Fibroblast of pulmonary artery (primary cell): ENCODE results near the gene CREM.
A peak's percentile ranks its signal among the peaks of the same experiment; 100 is the strongest.

Source experiments
- DNase-seq: peaks from one replicate; pipeline ENCODE4 v3.0.0-alpha.2; 2010; ENCODE audit warnings: low read depth
- H3K4me3 ChIP-seq: replicated peaks from 2 replicates; pipeline ENCODE4 v1.5.1; 2011; ENCODE audit warnings: low read depth, mild to moderate bottlenecking, control low read depth, low read length, moderate library complexity
- CTCF ChIP-seq: IDR thresholded peaks from 2 replicates; pipeline ENCODE4 v1.5.1; 2011; ENCODE audit warnings: mild to moderate bottlenecking, control low read depth, low read length, inconsistent platforms; ENCODE audit errors: missing control alignments

CREM gene

GRCh38 chr10:35172574-35172973 is 45.9 kb downstream of the CREM start:
- DNase-seq = peak; percentile 72
- no peak for TF ChIP-seq CTCF
- H3K4me3 ChIP-seq = no peak overlapping the region

- no peak overlapping the region for H3K4me3 ChIP-seq
- TF ChIP-seq CTCF = no peak
- no peak for DNase-seq
Measured at GRCh38 chr10:35178331-35178730, 51.7 kb downstream of the CREM start.

- H3K4me3 ChIP-seq = no peak overlapping the region
- DNase-seq = no peak
- TF ChIP-seq CTCF = no peak
Measured at GRCh38 chr10:35182631-35183510, 56.2 kb downstream of the CREM start.

GRCh38 chr10:35184527-35185171 is 58.0 kb downstream of the CREM start:
- DNase-seq = no peak
- no peak overlapping the region for H3K4me3 ChIP-seq

GRCh38 chr10:35185260-35186034 is 58.8 kb downstream of the CREM start:
- no peak for DNase-seq
- H3K4me3 ChIP-seq = no peak overlapping the region
- TF ChIP-seq CTCF = no peak

More at GRCh38 chr10:35184527-35185171, 58.0 kb downstream of the CREM start:
- TF ChIP-seq CTCF = no peak

- DNase-seq = no peak
- no peak for TF ChIP-seq CTCF
- H3K4me3 ChIP-seq = no peak overlapping the region
Measured at GRCh38 chr10:35188954-35189353, 62.3 kb downstream of the CREM start.
